GM20000 (cell line): ENCODE data around the gene ANO10.
"Not testable (repeated sequence)": the region's sequence is repeated elsewhere in the genome, so short reads cannot be mapped to it uniquely, and the experiment has no call there.

Source experiments
- DNase-seq: peaks from one replicate; pipeline ENCODE4 v3.0.0; 2012; ENCODE audit warnings: low spot score
- TF ChIP-seq, protein P1 (sequence below): IDR thresholded peaks from 2 replicates; pipeline ENCODE4 v1.5.1; 2012; ENCODE audit warnings: mild to moderate bottlenecking, control low read depth; ENCODE audit errors: extremely low read depth, missing control alignments

The ANO10 gene

DNA sequence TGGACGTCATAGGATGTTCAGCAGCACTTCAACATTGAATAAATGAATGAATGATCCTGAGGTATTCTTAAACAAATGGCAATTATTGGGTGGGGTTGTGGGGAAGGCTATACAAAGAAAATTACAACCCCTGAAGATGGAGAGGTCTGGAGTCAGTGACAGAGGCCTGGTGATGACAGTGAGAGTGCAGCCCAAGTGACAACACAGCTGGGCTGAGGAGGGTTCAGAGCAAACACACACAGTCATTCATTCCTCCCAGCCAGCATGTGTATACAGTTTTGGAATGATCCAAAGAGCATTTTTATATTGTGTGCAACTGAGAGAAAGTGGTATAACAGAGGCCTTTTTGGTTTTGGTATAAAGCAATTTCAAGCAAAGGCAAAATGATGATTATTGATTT lies 148.1 kb downstream of the ANO10 start:
- TF ChIP-seq, protein P1, sequence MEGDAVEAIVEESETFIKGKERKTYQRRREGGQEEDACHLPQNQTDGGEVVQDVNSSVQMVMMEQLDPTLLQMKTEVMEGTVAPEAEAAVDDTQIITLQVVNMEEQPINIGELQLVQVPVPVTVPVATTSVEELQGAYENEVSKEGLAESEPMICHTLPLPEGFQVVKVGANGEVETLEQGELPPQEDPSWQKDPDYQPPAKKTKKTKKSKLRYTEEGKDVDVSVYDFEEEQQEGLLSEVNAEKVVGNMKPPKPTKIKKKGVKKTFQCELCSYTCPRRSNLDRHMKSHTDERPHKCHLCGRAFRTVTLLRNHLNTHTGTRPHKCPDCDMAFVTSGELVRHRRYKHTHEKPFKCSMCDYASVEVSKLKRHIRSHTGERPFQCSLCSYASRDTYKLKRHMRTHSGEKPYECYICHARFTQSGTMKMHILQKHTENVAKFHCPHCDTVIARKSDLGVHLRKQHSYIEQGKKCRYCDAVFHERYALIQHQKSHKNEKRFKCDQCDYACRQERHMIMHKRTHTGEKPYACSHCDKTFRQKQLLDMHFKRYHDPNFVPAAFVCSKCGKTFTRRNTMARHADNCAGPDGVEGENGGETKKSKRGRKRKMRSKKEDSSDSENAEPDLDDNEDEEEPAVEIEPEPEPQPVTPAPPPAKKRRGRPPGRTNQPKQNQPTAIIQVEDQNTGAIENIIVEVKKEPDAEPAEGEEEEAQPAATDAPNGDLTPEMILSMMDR = no peak
- DNase-seq = no peak

DNA sequence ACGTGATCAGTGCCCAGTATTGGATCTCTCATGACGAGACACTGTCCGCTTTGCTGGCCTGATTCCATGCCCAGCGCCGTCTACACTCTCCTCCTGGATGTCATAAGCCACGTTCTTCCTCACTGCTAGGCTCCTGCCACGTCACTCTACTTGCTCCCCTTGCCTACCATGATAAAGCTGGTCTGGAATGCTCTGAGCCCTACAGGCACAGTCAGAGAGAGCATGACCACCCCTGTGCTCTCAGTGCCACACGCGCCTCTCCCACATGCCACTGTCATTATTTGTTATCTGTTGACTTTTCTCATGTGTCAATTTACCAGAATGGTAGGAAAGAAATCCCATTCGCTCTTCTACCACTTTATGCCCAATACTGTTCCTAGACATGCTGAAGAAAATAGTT lies 148.6 kb downstream of the ANO10 start:
- no peak for DNase-seq
- TF ChIP-seq, protein P1 = no peak

DNA sequence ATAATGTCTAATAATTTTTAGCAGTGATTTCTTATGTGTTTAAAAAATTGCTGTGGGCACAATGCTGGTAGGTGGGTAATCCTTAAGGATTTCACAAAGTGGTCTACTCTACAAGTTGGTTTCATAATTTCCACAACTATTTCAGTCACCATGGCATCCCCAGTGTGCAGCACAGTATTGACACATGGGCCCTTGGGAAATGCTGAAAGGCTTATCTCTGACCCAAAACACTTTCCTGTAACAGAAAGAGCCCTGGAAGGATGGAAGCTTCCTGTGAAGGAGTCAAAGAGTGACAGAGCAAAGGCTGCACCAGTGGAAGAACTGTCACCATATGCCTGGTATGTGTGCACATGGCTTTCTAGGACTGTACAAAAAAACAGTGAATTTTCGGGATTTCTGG lies 153.7 kb downstream of the ANO10 start:
- DNase-seq = no peak
- TF ChIP-seq, protein P1 = no peak

DNA sequence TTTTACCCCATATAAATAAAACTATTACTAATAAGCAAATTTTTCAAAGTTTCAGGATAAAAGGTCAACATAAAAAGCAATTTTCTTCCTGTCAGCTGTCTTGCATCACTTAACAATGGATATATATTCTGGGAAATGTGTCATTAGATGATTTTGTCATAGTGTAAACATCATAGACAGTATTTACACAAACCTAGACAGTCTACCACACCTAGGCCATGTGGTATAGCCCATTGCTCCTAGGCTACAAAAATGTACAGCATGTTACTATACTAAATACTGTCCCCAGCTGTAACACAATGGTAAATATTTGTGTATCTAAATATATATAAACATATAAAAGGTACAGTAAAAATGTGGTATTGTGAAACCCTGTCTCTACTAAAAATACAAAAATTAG lies 156.7 kb downstream of the ANO10 start:
- DNase-seq = no peak

DNA sequence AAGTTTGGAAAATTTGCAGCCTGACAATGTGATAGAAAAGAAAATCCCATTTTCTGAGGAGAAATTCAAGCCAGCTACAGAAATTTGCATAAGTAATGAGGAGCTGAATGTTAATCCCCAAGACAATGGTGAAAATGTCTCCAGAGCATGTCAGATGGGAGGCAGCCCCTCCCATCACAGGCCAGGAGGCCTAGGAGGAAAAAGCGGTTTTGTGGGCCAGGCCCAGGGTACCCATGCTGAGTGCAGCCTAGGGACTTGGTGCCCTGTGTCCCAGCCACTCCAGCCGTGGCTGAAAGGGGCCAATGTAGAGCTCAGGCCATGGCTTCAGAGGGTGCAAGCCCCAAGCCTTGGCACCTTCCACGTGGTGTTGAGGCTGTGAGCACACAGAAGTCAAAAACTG lies 159.2 kb downstream of the ANO10 start:
- not testable (repeated sequence) for DNase-seq

More for the DNA sequence above, 156.7 kb downstream of the ANO10 start:
- TF ChIP-seq, protein P1 = no peak

DNA sequence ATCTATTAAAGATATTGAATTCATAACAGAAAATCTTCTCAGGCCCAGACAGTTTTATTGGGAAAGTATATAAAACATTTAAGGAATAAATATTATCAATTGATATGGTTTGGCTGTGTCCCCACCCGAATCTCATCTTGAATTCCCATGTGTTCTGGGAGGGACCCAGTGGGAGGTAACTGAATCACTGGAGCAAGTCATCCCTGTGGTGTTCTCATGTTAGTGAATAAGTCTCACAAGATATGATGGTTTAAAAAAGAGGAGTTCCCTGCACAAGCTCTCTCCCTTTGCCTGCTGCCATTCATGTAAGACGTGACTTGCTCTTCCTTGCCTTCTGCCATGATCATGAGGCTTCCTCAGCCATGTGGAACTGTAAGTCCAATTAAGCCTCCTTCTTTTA lies 160.5 kb downstream of the ANO10 start:
- TF ChIP-seq, protein P1 = no peak
- no peak for DNase-seq

DNA sequence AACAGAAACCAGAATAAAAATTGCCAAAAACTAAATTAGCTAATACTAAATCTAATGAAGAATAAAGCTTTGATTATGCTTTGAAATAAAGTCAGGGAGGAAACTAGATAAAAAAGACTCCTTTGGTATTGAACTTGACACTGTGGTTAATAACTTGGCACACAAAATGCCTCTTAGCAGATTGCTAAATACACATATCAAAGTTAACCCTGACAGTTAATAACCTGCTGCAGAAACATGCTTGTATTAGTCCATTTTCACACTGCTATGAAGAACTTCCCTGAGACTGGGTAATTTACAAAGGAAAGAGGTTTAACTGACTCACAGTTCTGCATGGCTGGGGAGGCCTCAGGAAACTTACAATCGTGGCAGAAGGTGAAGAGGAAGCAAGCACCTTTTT lies 164.8 kb downstream of the ANO10 start:
- not testable (repeated sequence) for DNase-seq

DNA sequence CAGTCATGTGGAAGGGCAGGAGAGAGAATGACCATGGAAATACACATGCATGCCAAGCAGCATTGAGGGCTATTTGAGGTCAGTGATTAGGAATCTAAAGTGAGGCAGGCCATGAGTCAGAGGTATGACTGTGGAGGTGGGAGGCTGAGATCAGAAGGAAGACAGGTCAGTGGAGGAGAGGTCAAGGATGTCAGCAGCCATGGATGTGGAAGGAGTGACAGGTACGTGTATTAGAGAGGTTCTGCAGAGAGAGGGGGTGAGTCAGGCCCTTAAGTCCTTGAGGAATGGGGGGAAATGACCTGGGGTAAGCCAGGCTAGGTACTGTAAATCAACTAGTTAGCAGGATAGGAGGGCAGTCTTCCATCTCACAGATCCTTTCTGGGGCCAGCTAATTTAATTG lies 166.6 kb downstream of the ANO10 start:
- no peak for DNase-seq
- TF ChIP-seq, protein P1 = no peak

DNA sequence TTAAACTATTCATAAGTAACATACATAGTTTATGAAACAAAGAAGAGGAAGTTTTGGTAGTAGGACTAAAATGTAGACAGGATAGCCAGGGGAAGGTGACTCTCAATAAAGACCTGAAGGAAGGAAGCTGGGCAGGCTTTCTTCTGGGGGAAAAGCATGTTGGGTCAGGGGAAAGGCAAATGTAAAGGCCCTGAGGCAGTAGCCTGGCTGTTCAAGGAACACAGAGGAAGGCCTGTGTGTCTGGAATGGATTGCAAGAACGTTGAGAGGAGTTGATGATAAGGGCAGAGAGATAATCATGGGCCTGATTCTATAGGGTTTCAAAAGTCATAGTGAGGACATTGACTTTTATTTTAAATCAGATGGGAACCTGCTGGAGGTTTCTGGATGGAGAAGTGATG lies 167.8 kb downstream of the ANO10 start:
- DNase-seq = no peak
- TF ChIP-seq, protein P1 = no peak
